Prostate gland (tissue), 2 donors: ENCODE data around the gene SCFD2.

Source experiments
- POLR2AphosphoS5 ChIP-seq: sonication (generic); formaldehyde crosslinking; IDR thresholded peaks from one replicate; pipeline ENCODE4 v1.6.1; 2017; ENCODE audit warnings: antibody characterized with exemption
- TF ChIP-seq, protein P1 (sequence below), 4 experiments: fragments of 200-600 bp in 2 of 4; fragments of 450-650 bp in 2 of 4; sonication (generic) in 2 of 4; IDR thresholded peaks; 1 replicate in 3 of 4; 2 replicates in 1 of 4; pipeline ENCODE4 v1.5.1; 2016 to 2019; ENCODE audit warnings: antibody characterized with exemption in 4 of 4, mild to moderate bottlenecking in 2 of 4, moderate library complexity in 2 of 4

DNA sequence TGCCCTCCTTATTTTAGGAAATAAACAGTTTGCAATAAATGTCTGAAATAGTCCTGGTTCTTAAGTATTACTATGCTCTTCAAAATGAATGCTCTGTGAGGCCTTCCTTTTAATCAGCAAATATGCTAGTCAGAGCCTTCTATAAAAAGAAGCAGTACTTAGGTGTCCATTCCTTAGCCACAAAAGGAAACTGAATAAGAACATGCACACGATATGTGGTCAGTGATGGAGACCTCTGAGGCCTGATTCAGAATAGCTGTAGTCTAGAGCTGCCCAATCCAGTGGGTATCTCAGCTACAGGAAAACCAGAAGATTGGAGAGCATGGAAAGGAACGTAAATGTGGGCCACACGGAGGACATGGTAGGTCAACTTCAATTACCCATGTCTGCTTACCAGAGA, 361.9 kb downstream of the SCFD2 start:
- TF ChIP-seq, protein P1, sequence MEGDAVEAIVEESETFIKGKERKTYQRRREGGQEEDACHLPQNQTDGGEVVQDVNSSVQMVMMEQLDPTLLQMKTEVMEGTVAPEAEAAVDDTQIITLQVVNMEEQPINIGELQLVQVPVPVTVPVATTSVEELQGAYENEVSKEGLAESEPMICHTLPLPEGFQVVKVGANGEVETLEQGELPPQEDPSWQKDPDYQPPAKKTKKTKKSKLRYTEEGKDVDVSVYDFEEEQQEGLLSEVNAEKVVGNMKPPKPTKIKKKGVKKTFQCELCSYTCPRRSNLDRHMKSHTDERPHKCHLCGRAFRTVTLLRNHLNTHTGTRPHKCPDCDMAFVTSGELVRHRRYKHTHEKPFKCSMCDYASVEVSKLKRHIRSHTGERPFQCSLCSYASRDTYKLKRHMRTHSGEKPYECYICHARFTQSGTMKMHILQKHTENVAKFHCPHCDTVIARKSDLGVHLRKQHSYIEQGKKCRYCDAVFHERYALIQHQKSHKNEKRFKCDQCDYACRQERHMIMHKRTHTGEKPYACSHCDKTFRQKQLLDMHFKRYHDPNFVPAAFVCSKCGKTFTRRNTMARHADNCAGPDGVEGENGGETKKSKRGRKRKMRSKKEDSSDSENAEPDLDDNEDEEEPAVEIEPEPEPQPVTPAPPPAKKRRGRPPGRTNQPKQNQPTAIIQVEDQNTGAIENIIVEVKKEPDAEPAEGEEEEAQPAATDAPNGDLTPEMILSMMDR (IDR thresholded peaks at IDR 0.05), result no peak
- no peak for TF ChIP-seq POLR2AphosphoS5
